Right renal cortex interstitium (tissue), 3 donors: ENCODE results near the gene GOLGA7B. TPM values are rescaled to one million over a fixed set of nuclear protein-coding genes. Genes with fewer than 3 reads are reported as not detected.

Source experiments
- DNase-seq, 3 donors: peaks; one replicate each; pipeline ENCODE4 v3.0.0-alpha.2; 2013; ENCODE audit warnings: low read depth in 3 of 3, low spot score in 2 of 3
- polyA plus RNA-seq, 3 donors: library from polyadenylated mRNA; unstranded; fragments of 120-200 nt; gene quantifications; one replicate each; pipeline ENCODE4 v1.2.1, GENCODE V29; 2013; ENCODE audit not compliant: insufficient read length in 3 of 3

Gene GOLGA7B
- polyA plus RNA-seq, 3 donors: 0.42 to 0.51 (median 0.50) TPM

GRCh38 chr10:97915346-97916131 lies 65.9 kb downstream of the GOLGA7B start:
- DNase-seq: no peak

DNA sequence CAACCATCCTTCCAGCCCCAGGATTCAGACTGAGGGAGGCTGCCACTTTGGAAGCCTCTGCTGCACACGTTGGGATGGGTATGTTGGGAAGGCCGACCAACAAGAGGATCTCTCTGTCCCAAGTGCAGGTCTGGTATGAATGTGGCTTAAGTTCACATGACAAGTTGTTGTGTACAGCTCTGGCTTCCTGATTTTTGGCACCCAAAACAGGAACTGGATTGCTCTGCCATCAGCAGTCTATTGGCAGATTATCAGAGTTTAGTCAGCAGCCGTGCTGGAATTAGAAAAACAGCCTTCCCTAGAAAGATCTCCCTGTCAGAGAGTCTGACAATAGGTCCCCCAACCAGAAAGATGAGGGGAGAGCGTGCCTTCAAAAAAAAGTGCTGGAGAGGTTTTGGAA lies 66.9 kb downstream of the GOLGA7B start:
- no peak for DNase-seq

DNA sequence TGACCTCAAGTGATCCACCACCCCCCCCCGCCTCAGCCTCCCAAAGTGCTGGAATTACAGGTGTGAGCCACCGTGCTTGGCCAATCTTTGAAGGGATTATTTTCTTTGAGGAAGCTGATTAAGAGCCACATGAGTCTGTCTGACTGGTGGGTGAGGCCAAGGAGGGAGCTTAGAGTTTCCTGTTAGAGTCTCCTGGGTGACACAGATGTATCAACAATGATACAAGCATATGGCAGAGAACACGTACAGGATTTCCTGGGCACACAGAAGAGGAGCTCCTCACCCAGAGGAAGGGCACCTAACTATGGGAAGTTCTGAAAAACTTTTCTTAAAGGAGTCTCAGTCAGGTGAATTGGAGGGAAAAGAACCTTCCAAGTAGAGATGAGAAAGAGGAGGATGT lies 69.4 kb downstream of the GOLGA7B start:
- no peak for DNase-seq

GRCh38 chr10:97920865-97921264 lies 71.2 kb downstream of the GOLGA7B start:
- DNase-seq: no peak

Other genes with a start within 250 kb of the GOLGA7B start
- gene MORN4, start 216.3 kb upstream of the GOLGA7B start, polyA plus RNA-seq: 10 to 100 TPM; 20.3 to 24.2 (median 24.0) TPM
- gene PI4K2A, start 209.2 kb upstream of the GOLGA7B start, polyA plus RNA-seq: 10 to 100 TPM; 20.3 to 22.0 (median 20.3) TPM
- gene AVPI1, start 162.6 kb upstream of the GOLGA7B start, polyA plus RNA-seq: 1 to 10 TPM; 4.1 to 4.7 (median 4.4) TPM
- gene MARVELD1, start 136.1 kb upstream of the GOLGA7B start, polyA plus RNA-seq: 10 to 100 TPM; 43.2 to 46.2 (median 44.4) TPM
- 10 to 100 TPM; 21.4 to 22.6 (median 22.6) TPM for gene ZFYVE27, start 112.7 kb upstream of the GOLGA7B start, polyA plus RNA-seq
- under 1 TPM; 0.07 to 0.16 (median 0.08) TPM for gene SFRP5, start 77.8 kb upstream of the GOLGA7B start, polyA plus RNA-seq
- 10 to 100 TPM; 15.4 to 42.2 (median 22.0) TPM for gene CRTAC1, start 180.8 kb downstream of the GOLGA7B start, polyA plus RNA-seq